NCI-H460 (cell line): ENCODE results near the gene COL26A1. TPM values are rescaled to one million over a fixed set of nuclear protein-coding genes. Genes with fewer than 3 reads are reported as not detected.
A peak's percentile ranks its signal among the peaks of the same experiment; 100 is the strongest.

ENCODE experiments used
- DNase-seq: peaks from one replicate; pipeline ENCODE4 v3.0.0-alpha.2; 2016; ENCODE audit warnings: low read depth; ENCODE audit errors: extremely low read depth
- total RNA-seq: library from RNA; depleted of rRNA; stranded (reverse); fragments of >200 nt; shearing (Covaris generic); gene quantifications from 2 replicates; pipeline ENCODE4 v1.2.3, GENCODE V29; 2014

The COL26A1 gene
- total RNA-seq, 1 experiment from 2014 or later: 0.25 TPM

DNA sequence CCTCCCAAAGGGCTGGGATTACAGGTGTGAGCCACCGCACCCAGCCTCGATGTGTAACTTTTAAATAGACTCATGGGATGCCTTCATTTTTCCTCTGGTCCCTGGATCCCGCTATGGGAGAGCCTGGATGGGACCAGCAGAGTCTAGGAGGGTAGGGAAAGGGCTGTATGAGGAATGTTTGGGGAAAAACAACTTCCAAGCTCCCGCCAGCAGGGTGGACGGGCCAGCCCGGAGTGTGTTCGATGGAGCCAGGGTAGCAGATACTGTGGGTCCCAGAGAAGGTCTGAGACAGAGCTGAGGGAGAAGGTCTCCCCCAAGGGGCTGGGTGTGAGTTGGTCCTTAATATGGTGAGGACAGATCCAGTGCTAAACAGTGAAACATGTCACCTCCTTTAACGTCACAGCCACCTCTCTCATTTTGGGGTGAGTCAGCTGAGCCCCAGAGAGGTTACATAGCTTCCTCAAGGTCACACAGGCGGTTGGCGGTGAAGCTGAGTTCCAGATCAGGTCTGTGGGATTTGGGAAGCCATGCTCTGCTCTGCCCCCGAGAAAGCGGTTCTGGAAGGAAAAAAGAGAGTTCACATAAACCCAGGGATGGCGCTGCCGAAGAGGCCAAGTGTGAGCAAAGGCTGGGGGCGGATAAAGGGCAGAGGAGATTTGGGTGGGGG lies 200.0 kb downstream of the COL26A1 start:
- DNase-seq: no peak

DNA sequence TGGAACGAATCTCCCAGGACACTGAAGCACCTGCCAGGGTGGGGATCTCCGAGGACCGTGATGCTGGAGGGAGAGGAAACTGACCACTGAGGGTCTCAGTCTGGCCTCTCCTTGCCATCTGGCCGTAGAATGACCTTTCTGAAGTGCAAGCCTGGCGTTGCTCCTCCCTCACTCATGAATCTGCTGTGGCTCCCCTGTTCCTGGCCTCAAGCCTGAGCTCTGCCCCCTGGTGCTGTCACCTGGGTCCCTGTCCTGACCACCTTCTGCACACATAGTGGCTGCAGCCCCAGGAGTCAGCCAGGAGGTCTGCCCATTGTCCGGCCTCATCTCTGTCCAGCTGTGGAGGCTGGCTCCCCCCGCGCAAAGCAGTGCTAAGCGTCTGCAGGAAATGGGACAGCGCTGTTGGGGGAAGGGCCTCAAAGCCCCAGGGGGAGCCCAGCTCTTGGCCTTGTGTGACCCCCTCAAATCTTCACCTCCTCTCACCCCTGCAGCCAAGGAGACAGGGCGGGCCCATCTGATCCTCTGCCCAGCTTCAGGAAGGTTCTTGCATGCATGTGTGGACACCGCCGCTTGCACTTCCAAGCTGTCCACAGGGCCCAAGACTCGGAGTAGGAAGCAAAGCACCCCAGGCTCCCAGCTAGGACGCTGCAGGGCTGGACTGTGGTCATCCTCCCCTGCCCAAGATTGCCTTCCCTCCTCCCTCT lies 200.7 kb downstream of the COL26A1 start:
- no peak for DNase-seq

DNA sequence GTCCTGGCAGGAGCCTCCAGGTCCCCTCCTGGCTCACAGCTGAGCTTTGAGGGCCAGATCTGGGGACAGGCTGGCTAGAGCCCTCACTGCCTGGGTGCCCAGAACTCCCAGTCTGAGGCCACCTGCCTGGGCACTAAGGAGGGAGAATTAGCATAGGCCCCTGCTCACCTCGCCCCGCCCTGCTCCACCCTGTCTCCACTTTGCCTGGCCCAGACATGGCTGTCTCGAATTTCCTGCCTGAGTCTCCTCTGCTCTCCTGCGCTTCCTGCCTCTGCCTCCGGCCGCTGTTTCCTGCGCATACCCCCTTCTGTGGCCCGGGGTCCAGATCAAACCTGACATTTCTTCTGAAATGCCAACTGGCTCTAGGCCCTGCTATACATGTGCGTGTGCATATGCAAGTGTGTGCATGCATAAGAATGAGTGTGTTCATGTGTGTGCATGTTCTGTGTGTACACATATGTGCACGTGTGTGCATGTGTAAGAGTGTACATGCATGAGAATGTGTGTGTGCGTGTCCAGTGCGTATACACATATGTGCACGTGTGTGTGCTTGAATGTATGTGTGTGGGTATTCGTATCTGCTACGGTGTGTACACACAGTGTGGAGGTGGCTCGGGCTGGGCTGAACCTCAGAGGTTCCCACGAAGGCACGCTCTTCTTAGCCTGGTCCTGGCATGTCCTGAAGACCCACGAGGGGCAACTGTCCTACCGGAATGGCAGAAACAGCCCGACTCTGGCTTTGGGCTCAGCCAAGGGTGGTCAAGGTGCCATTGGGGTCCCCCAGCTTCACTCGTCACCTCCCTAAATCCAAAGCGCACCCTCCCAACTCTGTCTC lies 201.5 kb downstream of the COL26A1 start:
- no peak for DNase-seq

DNA sequence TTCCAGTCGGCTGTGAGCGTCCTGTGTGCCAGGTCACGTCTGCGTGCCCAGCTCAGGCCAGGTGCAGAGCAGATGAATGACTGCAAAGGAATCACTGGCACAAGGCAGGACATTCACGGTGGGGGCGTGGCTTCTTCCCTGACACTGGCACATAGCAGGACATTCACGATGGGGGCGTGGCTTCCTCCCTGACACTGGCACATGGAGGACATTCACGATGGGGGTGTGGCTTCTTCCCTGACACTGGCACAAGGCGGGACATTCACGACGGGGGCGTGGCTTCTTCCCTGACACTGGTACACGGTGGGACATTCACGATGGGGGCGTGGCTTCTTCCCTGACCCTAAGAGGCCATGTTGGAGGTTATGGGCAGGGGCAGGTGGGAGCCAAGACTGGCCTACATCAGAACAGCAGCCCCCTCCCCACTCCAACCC lies 202.1 kb downstream of the COL26A1 start:
- peak; percentile 46 for DNase-seq

DNA sequence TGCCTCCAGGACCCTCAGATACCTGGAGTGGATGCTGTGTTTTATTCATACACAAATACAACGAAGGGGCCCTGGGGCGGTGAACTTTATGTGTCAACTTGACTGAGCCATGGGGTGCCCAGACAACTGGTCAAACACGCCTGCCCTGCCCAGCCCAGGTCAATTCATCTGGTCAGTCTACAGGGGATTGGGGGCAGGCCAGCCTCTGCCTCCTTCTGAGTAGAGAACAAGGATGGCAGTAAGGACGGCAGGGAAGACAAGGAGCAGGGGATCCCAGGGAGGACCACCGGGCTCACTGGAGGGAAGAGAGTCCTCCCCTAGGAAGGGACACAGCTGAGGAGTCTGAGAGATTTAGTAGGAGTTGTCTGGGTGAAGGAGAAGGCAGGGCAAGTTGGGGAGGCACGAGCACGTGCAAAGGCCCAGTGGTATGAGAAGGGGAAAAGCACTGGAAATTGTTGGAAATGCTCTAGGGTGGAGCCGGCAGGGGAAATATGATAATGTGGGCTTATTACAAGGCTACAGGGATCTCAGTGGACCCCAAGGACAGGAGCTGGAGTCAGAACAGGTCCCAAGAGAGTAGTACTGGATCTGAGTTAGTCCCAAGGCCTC lies 203.0 kb downstream of the COL26A1 start:
- no peak for DNase-seq

DNA sequence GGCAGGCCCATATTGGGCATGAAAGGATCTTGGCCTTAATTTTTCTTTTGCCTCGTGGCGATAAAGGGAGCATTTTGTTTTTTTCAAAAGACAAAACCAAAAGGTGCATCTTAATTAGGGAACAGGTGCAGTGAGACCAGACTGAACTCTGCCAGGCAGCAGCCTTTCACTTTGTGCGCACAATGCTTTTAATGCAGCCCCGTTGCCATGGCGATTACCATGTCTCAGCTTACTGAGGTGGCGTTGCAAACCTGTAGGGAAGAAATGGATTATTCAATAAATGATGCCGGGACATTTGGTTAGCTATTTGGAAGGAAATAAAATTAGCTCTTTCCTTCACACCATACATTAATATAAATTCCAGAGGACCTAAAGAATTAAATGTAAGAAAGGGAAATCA lies 204.6 kb downstream of the COL26A1 start:
- DNase-seq: no peak

DNA sequence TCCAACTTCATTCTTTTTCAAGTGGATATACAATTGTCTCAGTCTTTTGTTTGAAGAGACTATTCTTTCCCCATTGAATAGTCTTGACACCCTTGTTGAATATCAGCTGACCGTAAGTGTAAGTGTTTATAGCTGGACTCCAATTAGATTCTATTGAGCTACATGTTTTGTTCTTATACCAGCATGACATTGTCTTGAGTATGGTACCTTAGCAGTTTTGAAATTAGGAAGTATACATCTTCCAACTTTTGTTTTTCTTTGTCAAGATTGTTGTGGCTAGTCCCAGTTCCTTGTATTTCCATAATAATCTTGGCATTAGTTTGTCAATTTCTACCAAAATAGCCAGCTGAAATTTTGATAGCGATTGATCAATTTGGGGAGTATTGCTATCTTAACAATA lies 209.5 kb downstream of the COL26A1 start:
- DNase-seq: no peak

DNA sequence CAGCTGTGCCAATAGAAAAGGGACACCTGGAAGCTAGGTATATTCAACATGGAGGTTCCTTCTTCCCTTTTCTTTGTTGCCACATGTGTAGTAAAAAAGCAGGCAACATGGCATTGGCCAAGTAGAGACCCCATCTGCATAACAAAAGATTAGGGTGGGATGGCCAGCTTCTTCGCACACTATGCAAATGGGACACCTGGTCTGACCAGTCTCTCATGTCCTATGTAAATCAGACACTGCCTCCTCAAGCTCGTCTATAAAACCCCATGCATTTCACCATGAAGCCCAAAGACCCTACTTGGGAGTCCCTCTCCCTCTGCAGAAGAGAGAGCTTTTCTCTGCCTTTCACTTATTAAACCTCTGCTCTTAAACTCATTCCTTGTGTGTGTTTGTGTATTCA lies 212.5 kb downstream of the COL26A1 start:
- no peak for DNase-seq

DNA sequence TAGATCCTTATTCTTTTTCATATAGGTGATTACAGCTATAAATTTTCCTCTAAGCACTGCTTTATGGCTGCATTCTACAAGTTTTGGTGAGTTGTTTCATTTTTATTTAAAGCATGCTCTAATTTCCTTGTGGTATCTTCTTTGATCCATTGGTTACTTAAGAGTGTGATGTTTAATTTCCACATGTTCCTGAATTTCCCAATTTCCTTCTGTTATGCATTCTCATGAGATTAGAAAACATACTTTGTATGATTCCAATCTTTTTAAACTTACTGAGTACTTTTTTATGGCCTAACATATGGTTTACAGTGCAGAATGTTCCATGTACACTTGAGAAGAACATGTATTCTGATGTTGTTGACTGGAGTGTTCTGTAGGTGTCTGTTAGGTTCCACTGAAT lies 213.0 kb downstream of the COL26A1 start:
- DNase-seq: no peak

DNA sequence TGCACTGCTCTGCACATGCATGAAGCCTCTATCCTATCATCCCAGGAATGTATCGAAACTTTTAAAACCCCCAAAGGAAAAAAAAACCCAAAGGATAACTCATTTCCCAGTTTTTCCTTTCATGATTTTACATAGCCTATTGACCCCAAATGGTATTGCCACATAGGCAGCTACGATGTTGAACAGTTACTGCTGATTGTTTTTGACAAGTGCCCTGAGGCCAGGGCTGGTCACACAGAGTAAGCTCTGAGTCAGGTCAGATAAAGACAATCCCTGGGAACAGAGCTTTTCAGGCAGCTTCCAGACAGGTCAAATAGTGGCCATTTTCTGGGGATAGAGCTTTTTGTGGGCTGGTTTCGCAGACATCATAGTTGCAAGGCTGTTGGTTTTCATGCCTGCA lies 214.3 kb downstream of the COL26A1 start:
- DNase-seq: no peak

DNA sequence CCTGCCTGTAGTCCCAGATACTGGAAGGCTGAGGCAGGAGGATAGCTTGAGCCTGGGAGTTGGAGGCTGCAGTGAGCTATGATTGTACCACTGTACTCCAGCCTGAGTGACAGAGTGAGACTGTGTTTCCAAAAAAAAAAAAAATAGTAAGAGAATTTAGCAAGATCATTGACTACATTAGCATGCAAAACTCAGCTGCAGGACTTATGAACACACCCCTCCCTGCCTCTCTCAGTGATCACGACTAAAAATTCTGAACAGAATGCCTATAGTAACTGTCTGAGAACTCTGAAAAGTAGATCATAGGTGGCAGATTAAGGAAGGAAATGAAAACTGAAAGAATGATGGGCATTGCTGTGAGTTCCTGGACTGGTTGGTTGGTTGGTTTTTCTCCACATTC lies 215.9 kb downstream of the COL26A1 start:
- DNase-seq: no peak

DNA sequence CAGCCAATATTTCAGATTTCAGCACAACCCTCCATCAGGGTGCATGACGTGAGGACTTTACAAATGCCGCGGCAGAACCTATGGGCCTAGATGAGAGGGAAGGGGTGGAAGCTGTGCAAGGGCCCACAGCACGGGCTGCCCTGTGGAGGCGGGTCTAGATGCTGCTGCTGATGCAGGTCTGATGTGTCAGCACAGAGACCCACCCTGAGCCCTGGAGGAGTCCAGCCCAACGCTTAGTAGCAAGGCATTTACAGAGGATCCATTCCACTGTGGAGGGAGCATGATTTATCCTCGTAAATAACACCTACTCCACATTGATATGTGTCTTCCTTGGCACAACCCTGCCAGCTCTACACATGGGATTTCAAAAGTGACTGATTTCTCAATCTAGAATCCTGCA lies 217.9 kb downstream of the COL26A1 start:
- DNase-seq: no peak

DNA sequence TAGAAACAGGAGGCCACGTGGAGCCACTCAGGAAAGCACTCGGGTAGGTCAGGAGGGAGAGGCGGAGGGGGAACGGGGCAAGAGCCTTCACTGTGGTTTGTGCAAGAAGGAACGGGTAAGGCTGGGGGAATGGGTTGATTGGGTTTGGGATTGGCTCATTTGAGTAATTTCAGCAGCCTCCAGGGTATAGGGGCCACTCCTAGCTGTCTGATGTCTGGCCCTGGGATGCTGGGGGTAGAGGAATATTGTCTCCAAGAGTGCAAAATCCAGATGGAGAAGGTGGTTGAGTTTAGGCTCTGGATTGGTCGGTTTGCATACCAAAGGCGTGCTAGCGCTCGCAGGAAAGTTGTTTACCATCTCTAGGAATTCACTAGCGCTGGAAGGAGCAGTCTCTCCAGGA lies 219.2 kb downstream of the COL26A1 start:
- DNase-seq: no peak

DNA sequence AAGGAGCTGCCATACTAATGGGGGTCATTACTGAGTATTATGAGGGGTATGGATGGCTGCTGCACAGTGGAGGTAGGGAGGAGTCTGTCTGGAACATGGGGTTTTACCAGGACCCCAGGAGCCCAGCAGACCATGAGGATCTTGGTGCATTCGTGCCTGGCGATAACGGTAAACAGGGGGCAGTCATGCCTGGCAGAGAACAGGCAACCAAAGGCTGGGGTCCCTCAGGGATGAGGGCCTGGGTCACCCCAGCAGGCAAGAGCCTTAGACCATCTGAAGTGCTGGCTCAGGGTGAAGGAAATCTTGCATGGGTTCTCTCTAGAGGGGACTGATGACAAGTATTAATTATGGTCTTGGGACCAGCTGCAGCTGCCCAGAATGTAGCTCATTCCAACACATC lies 220.3 kb downstream of the COL26A1 start:
- DNase-seq: no peak

DNA sequence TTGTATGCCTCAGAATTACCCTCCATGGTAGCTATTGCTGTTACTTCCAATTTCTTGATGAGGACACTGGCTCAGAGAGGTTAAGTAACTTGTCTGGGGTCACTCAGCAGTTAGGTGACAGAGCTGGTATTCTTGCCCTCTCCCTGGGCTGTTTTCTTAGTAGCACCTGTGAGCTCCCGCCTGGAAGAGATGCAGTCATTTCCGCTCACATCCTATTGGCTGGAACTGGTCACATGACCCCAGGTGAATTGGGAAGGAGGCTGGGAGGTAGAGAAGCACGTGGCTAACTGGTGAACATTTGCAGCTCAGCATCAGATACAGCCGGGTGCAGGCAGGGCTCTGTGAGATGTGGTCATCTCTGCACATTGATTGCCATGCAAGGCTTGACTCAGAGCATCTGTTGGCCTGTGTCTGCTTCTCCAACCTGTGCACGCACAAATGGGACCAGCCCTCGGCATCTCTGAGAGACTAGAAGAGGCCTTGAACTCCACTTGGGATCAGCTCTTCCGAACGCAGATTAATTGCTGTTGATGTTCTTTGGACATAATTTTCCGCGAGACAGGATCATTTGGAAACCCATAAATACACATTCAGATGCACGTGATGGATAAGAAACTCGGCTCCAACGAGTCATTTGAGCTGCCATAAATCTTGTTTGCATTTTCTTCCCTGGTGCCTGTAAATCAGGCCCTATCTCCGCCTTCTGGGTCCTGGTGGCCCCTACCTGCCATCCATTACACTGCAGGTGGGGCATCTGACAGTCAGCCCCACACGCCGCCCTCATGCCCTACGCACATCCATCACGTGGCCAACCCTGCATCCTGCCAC lies 223.6 kb downstream of the COL26A1 start:
- DNase-seq: no peak

DNA sequence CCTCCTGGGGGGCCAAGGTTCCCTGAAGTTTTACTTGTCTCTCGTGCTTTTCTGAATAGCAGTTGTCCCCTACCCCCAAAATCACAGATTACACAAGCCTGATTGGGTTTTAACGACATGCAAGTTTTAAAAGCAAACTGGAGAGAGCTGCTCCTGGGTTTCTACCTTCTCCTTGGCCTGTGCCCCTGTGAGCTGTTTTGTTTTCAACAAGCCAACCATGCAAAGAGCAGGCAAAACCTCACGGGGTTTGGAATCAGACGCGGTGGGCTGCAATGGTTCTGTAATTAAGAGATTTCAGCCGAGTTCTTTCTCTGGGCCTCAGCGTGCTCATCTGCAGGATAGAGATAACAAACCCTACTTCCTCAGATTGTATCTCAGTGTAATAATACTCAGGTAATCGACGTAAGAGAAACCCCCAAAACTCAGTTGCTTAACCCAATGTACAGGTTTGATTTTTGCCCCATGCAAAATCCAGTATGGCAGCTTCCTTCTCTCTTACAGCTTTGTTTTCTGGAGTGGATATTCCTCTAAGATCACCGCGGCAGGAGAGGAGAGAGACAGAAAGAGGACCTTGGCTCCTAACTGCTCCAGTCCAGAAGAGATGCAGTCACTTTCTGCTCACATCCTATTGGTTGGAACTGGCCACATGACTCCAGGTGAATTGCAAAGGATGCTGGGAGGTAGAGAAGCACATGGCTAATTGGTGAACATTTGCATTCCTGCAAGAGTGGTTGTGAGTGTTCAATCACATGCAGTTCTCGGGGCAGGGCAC lies 224.4 kb downstream of the COL26A1 start:
- DNase-seq: no peak

DNA sequence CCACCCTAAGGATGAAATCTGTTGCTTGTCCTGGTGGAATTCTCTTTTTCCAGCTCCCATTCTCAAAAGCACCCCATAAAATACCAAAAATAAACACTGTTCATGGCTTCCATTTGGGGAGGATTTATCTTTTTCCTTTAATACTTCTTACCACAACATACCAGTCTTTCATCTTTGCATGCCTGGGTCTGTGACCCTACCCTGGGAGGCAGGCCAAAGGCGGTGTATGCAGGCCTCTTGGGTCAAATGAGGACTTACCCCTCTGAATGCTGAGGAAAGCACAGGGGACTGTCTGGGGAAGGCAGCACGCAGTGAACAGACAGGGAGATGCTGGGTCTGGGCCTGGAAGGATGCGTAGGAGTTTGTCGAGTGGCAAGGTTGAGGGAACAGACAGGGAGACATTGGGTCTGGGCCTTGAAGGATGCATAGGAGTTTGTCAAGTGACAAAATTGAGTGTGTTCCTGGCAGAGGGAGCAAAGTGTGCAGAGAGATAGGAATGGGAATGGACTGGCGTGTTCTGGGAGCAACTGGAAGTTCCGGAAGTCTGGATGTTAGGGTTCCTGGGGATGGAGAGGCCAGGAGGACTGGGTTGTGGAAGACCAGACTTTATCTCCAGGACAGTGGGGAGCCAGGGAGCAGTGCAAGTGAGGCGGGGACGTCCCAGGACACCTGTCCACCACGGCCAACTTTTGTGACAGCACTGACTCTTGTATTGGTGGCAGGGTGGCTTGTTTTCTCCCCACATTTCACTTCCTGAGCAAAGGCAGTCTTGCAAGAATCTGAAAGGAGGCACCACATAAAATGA lies 225.7 kb downstream of the COL26A1 start:
- DNase-seq: no peak

DNA sequence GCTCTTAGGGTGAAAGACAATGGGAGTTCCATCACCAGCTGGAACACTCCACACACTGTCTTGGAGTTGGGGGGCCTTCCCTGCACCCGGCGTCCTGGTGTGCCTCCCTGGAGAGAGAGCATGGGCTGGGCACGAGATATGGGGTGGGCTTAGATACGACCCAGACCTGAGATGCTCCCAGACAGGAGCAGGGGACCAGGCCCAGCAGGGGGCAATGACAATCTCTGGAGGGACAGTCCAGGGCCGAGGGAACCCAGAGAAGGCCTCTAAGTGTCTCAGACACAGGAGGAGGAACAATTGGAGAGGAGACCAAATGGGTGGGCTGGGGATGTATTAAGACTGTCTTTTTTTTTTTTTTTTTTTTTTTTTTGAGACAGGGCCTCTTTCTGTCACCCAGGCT lies 226.4 kb downstream of the COL26A1 start:
- no peak for DNase-seq
